Activated CD8-positive, alpha-beta memory T cell treated with anti-CD3 and anti-CD28 coated beads, Interleukin-2, amount 50 U/mL, for 24 hours (primary cell): ENCODE measurements around the gene SELENOF.
A peak's percentile ranks its signal among the peaks of the same experiment; 100 is the strongest.

ENCODE experiments used
- DNase-seq: peaks from one replicate; pipeline ENCODE4 v3.0.0-alpha.2; 2020; ENCODE audit errors: extremely low read depth

Gene SELENOF

DNA sequence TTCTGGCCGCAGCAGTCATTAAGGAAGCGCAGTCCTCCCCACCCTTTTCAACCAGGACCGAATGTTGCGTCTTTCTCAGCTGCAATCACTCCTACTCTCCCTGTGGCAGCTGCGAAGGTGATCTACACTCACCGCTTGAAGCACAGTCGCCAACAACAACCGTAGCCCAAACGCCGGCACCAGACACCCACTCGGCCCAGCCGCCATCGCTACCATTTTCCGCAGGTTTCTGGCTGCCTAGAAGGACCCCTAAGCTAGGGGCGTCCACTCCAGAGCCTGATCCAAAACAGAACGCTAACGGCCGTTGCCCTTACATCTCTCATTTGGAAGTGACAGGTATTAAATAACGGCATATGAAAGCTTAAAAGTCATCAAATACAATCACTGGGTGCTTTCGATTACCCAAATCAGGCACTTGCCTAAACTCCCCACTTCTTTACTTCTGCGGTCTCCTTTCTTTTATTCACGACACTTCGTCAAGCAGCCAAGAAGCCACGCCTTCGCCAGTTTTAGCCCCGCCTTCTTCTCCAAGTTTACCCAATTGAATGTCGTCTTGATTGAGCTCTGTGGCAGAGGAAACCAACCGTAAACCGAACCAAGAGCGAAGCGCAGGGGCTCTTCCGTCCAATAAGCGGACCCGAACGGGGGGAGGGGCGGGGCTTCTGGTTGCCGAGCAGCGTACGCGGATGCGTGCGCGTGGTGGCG, at the start of gene SELENOF:
SELENOF (minus strand) TSS at position 231 of the 705 bp plus-strand sequence; CDS start at position 216, 15 bp downstream.
- peak; percentile 99 for DNase-seq

- DNase-seq: no peak
Observed at GRCh38 chr1:86960548-86960947, 46.6 kb upstream of the SELENOF start.

DNA sequence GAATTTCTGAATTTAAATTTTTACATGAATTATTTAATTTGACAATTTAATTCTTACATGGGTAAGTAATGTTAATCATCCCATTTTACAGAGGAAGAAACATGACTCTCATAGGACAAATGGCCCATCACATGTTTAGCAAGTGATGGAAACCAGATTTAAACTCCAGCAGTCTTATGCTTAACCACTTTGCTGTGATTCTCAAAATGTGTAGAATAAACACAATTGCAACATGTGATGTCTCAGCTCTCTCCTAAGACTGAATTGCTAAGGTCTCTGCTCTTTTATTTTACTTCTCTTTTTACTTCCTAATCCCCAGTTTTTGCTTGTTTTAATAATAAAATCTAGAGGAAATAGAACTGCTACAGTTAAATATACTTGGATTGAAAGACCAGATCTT, 43.3 kb upstream of the SELENOF start:
- DNase-seq: no peak

DNA sequence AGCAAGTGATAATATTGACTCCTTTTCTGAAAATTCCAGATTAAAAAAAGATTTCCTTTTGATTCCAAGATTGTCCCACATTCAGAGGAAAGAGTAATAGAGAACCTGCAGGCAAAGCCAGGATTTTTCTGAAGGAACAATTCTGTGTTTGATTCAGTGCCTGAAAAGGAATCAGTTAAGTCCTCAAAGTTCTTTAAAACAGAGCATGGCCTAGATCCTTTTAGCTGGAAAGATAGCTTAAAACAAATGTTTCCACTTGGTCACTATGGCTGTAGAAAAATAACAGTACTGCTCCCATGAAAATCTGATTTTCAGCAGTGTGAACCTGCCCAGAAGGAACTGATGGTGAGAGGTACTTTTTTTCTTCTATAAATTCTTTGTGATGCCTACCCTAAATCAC, 42.3 kb upstream of the SELENOF start:
- no peak for DNase-seq

- DNase-seq: no peak
Observed at GRCh38 chr1:86955678-86956077, 41.8 kb upstream of the SELENOF start.

DNA sequence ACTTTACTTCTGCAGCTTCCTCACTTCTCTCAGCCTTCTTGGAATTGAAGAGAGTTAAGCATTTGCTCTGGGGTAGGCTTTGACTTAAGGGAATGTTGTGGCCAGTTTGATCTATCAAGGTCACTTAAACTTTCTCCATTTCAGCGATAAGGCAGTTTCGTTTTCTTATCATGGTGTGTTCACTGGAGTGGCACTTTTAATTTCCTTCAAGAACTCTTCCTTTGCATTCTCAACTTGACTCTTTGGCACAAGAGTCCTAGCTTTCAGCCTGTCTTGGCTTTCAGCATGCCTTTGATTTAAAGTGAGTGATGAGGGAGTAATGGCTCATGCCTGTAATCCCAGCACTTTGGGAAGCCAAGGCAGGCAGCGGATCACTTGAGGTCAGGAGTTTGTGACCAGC, 39.2 kb upstream of the SELENOF start:
- no peak for DNase-seq

DNA sequence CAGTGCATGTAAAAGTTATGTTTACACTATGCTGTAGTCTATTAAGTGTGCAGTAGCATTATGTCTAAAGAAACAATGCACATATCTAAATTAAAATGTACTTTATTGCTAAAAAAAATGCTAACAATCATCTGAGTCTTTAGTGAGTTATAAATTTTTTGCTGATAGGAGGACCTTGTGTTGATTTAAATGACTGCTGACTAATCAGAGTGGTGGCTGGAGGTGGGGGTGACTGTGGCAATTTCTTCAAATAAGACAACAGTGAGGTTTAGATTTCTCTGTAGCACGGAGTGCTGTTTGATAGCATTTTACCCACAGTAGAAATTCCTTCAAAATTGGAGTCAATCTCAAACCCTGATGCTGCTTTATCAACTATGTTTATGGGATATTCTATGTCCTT, 37.5 kb upstream of the SELENOF start:
- no peak for DNase-seq

DNA sequence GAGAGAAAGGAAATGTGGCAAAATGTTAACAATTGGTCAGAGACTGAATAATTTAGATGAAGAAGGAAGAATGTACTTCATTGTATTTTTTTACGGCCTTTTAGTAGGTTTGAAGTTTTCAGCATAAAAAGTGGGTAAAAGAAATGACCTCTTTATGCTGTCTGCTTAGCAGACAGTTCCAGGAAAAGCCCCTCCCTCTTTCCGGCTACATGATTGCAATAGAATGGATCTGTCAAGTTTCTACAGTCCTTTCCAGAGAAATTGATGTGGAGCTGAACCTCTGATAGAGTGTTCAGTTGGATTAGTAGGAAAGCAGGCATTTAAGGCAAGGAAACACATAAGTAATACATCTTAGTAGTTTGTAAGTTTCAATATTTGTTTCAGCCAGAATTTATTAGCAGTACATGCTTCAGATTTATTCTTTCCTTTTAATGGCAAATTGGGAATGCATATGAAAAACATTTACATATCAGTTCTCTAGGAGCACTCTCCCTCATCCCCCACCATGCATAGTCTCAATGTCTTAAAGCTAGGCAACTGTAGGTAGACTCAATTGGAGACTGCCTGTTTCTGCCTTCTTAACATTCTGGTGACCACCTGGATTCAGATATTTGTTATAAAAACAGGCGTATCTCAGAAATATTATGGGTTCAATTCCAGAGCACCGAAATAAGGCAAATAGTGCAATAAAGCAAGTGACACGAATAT, 36.9 kb upstream of the SELENOF start:
- no peak for DNase-seq

DNA sequence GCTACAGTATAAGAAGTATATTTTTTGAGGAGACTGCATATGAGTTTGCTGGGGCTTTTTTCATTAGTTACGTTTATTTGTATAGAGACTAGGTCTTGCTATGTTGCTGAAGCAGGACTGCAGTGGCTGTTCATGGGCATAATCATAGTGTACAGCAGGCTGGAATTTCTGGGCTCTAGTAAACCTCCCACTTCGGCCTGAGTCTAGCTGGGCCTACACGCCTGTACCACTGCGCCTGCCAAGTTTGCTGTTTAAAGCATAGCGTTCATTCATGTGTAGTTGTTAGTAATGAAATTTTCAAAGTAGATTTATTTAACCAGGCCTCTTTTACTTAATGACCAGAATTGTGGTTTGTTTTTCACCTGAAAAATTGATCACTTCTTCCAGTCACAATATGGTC, 34.3 kb upstream of the SELENOF start:
- no peak for DNase-seq

- no peak for DNase-seq
Observed at GRCh38 chr1:86942743-86943142, 28.8 kb upstream of the SELENOF start.

GRCh38 chr1:86942042-86942441, 28.1 kb upstream of the SELENOF start:
- no peak for DNase-seq

DNA sequence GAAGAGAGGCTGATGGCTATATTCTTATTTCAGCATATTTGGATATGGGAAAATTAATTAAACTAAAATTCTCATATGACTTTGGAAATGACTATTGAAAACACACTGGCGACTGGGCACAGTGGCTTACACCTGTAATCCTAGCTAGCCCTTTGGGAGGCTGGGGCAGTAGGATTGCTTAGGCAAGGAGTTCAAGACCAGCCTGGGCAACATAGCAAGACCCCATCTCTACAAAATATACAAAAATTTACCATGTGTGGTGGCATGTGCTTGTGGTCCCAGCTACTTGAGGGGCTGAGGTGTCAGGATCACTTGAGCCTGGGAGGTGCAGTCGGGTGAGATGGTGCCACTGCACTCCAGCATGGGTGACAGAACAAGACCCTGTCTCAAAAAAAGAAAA, 26.7 kb upstream of the SELENOF start:
- no peak for DNase-seq

GRCh38 chr1:86939406-86939805, 25.5 kb upstream of the SELENOF start:
- DNase-seq: no peak

- no peak for DNase-seq
Observed at GRCh38 chr1:86938855-86939254, 24.9 kb upstream of the SELENOF start.

GRCh38 chr1:86938450-86938849, 24.5 kb upstream of the SELENOF start:
- DNase-seq: no peak

DNA sequence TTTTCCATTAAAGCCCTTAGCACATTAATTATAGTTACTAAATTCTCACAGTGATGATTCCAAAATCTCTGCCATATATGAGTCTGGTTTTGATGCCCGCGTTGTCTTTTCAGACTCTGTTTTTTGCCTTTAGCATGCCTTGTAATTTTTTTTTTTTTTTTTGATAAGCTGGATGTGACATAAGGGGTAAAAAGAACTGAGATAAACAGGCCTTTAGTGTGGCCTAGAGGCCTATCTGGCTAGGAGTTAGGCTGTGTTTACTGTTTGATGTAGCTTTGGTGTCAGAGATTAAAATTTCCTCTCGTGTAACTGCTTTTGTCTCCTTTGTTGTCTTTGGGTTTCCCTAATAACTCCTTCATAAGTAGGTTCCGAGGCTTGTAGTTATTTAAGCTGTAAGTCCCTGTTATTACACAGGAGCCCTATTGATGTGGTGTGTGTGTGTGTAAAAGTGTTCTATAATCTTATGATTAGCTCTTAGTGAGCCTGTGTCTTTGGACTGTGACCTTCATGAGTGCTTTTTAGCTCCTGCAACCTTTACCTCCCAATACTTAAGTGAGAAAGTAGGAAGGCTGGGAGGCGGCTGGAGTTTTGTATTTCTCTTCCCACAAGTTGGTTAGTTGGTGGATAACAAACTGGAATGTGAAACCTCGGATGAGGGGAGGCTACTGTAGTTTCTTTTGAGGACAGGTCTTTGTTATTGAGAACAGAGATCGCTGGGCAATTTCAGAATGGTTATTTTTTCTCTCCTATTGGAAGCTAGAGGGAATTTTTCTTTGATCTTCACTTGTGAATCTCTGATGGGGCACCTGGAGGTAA, 19.8 kb upstream of the SELENOF start:
- no peak for DNase-seq

GRCh38 chr1:86933051-86933450, 19.1 kb upstream of the SELENOF start:
- DNase-seq: no peak

GRCh38 chr1:86928819-86929218, 14.9 kb upstream of the SELENOF start:
- DNase-seq: no peak

GRCh38 chr1:86926883-86927282, 13.0 kb upstream of the SELENOF start:
- DNase-seq: no peak

DNA sequence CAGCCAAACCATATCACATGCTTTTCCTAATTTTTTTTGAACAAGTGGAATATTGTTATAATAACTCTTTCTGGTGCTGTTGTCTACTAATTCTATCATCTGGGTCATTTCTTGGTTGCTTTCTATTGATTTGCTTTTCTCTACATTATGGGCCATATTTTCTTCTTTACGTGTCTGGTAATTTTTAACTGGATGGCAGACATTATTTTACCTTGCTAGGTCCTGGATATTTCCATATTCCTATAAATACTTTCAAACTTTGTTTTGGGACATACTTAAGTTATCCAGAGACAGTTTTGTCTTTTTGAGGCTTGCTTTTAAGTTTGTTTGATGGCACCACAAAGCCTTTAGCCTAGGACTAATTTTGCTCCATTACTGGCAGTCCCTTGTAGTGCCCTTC, 11.8 kb upstream of the SELENOF start:
- DNase-seq: no peak

DNA sequence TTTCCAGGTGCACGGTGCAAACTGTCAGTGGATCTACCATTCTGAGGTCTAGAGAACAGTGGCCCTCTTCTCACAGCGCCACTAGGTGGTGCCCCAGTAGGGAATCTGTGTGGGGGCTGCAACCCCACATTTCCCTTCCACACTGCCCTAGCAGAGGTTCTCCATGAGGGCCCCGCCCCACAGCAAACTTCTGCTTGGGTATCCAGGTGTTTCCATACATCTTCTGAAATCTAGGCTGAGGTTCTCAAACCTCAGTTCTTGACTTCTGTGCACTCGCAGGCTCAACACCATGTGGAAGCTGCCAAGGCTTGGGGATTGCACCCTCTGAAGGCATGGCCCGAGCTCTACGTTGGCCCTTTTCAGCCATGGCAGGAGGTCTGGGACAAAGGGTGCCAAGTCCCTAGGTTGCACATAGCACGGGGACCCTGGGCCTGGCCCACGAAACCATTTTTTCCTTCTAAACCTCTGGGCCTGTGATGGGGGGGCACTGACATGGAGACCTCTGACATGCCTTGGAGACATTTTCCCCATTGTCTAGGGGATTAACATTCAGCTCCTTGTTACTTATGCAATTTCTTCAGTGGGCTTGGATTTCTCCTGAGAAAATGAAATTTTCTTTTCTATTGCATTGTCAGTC, 10.5 kb upstream of the SELENOF start:
- DNase-seq: no peak

GRCh38 chr1:86922445-86922844, 8.5 kb upstream of the SELENOF start:
- no peak for DNase-seq
